Measurements from ENCODE around the gene CXCL3.

CXCL3 gene

DNA sequence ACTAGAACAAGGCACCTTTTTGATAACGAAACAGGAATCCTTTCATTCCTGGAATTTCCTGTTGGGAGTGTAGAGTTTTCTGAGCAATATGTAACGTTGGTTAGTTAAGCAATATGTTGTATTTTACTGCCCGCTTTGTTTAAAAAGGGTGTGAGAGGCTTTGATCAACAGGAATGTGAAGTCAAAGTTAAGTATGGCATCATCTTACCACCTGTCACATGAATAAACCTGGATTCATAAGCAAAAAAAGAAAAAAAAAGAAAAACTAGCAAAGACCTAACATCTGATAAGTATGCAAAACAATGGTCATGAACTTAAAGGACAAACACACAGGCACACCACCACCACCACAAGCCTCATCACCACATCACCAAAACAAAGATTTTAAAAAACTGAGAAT lies 33.0 kb downstream of the CXCL3 start:
- no peak overlapping the region for H3K27ac ChIP-seq
- TF ChIP-seq ZFX (IDR thresholded peaks at IDR 0.05), result no peak
- TF ChIP-seq, protein P1, sequence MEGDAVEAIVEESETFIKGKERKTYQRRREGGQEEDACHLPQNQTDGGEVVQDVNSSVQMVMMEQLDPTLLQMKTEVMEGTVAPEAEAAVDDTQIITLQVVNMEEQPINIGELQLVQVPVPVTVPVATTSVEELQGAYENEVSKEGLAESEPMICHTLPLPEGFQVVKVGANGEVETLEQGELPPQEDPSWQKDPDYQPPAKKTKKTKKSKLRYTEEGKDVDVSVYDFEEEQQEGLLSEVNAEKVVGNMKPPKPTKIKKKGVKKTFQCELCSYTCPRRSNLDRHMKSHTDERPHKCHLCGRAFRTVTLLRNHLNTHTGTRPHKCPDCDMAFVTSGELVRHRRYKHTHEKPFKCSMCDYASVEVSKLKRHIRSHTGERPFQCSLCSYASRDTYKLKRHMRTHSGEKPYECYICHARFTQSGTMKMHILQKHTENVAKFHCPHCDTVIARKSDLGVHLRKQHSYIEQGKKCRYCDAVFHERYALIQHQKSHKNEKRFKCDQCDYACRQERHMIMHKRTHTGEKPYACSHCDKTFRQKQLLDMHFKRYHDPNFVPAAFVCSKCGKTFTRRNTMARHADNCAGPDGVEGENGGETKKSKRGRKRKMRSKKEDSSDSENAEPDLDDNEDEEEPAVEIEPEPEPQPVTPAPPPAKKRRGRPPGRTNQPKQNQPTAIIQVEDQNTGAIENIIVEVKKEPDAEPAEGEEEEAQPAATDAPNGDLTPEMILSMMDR (conservative IDR thresholded peaks at IDR 0.05), result no peak

DNA sequence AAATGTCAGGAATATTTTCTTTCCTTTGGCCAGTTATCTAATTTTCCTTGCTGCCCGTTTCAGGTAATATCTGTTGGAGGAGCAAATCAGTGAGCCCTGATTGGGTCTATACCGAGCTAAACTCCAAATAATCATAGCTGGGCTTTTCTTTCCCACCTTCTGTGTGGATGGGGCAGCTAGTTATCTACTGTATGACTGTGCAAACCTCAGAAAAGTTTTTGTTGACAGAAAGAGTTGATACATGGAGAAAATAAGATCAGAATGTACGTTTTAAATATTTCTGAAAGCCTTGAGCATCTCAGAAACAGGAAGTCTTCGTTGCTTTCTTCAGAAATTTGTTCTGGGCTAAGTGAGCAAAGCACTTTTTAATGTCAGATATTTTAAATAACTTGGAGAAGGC lies 33.8 kb downstream of the CXCL3 start:
- TF ChIP-seq ZFX (IDR thresholded peaks at IDR 0.05), result no peak
- TF ChIP-seq, protein P1 (conservative IDR thresholded peaks at IDR 0.05), result no peak
- no peak overlapping the region for H3K27ac ChIP-seq

DNA sequence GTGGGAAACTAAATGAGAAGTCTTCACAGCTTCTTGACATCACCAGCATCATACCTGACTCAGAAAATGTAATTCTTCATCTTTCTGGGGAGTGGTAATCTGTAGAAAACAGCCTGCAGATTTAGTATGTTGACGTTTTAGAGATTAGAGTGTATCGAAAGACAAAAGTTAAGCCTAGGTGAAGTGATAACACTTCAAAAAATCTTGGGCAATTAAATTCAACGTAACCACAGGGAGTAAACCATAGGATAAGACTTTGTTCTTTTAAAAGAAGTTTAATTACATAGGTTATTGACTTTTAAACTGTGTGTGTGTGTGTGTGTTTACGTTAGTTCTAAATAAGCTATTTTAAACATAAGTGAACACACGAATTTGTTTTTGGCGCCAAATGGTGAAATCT lies 38.2 kb downstream of the CXCL3 start:
- TF ChIP-seq ZFX (IDR thresholded peaks at IDR 0.05), result no peak
- TF ChIP-seq, protein P1 (conservative IDR thresholded peaks at IDR 0.05), result no peak
- no peak overlapping the region for H3K27ac ChIP-seq

DNA sequence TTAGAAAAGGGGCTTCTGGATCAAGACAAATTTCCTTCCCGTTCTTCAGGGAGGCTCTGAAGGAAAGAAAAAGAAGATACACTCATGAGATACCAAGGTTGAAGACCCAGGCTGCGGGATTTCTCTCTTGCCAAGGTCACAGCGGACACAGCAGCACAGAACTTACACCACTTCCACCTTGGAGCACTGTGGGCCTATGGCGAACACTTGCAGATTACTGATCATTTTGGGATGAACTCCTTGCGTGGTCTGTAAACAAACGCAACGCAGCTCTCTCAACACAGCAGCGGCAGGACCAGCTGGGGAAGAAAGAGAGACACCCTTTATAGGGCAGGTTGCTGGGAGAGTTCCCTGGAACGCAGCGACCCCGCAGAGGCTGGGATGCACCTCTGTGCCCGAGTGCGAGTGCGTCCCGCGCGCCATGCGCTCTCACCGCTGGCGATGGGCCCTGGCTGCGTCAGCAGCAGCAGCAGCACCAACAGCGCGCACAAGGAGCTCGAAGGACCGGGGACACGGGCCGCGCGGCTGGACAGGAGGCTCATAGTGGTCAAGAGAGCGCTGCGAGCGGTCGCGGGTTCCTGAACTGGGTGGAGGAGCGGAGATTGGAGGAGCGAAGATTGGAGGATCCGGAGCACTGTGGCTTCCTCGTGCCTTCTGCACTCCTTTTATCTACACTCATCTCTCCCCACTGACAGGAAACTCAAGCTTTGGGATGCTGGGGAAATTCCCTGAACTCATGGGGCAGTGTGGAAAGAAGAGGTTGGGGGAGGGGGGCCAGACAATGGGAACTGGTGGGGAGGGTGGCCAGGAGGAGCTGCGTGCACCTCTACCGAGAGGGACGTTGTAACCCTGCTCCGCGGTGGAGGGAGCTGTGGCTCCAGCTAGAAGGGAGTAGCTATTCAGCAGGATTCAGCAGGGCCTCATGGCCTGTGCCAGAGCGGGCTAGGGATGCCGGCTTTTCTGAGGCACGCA lies 40.2 kb downstream of the CXCL3 start, which contains the start of gene CXCL5:
TSS of gene CXCL5 (minus strand) at position 638 of the 972 bp plus-strand sequence. CDS start at position 542, 96 bp downstream.
- no peak within 1 kb of the TSS for H3K27ac ChIP-seq
- no peak for TF ChIP-seq ZFX (IDR thresholded peaks at IDR 0.05)
- TF ChIP-seq, protein P1 (conservative IDR thresholded peaks at IDR 0.05), result no peak

DNA sequence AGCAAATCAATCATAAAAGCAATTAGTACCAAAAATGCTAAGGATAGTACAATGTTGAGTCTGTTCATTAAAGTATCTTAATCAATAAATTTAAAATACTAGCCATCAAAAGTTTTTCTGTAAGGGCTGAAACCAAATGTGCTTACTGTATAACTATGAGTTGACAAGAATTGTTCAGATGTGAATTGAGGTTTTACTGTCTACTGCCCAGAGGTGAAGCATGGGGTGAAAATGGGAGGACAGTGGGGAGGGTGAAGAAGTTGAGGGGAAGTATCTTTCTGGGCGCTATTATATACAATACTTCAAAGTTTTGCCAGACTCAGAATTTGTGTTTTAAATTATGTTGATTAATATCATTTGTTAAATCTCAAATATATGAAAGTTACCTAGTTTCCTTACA lies 46.4 kb downstream of the CXCL3 start:
- TF ChIP-seq, protein P1 (conservative IDR thresholded peaks at IDR 0.05), result no peak
- TF ChIP-seq ZFX (IDR thresholded peaks at IDR 0.05), result no peak
- no peak overlapping the region for H3K27ac ChIP-seq

DNA sequence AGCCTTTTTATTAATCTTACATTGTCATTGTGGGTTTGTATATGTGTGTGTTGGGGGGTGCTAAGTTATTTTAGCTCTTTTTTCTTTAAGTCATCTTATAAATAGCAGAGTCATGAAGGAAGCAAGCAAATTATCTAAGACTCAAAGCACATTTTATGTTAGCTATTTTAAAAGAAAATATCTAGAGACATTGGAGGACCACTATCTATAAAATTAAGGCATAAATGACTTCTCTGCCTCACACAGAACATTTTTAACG lies 46.8 kb downstream of the CXCL3 start:
- no peak for TF ChIP-seq ZFX (IDR thresholded peaks at IDR 0.05)
- TF ChIP-seq, protein P1 (conservative IDR thresholded peaks at IDR 0.05), result no peak
- H3K27ac ChIP-seq, result no peak overlapping the region

DNA sequence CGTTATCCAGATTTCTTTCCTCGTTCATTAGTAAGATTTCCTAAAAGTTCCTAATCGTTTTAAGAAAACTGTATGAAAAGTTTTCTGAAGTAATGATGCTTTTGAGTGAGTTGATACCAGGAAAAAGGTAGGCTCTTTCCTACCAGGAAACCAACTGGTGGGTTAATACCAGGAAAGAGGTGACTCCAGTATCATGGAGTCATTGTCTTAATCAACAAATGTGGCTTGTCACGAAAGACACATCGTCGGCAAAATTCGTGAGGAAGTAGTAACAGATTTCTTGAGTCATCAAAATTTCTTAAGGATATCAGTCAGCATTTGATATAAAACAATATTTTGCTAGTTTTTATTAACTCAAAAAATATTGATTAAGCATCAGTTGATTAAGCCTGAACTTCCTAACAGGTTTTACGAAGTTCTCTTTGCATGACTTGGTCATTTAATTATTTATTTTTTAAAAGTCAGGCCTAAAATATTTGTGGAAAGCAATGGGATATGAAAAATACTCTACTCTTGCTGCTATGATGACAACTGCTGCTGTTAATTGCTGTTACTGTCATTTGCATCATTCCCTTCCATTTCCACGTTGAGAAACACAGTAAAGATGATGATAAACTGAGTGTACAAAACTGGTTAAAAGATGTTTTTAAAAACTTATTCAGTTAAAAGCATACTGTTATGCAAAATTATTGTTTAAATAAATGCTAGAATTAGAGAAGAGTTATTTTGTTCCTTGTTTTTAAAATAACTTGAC lies 47.3 kb downstream of the CXCL3 start:
- TF ChIP-seq ZFX (IDR thresholded peaks at IDR 0.05), result no peak
- TF ChIP-seq, protein P1 (conservative IDR thresholded peaks at IDR 0.05), result no peak
- H3K27ac ChIP-seq, result no peak overlapping the region
